Measurements from ENCODE around the gene DNAH2.

The DNAH2 gene

GRCh38 chr17:7720125-7720524 lies 2.6 kb downstream of the DNAH2 start:
- no peak for DNase-seq (ENCODE audit: low read depth in 2 of 2)

DNA sequence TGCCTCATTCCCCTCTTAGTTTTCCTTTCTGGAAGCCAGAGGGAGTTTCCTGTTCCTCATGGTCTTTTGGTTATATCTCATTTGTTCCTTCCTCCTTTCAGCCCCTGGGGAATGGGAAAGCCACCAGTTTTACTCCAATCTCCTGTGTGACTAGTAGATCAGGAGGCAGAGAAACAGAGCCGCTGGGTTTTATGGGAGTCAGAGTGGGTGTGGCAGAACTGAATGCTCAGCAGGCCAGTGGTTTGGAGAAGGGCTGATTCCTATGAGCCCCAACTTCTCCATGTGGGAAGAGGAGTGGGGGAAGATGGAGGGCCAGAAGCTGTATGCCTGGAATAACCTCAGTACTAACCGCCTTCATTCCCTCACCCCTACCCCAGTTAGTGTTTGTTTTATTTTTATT lies 4.1 kb downstream of the DNAH2 start:
- DNase-seq (ENCODE audit: low read depth in 2 of 2): no peak

DNA sequence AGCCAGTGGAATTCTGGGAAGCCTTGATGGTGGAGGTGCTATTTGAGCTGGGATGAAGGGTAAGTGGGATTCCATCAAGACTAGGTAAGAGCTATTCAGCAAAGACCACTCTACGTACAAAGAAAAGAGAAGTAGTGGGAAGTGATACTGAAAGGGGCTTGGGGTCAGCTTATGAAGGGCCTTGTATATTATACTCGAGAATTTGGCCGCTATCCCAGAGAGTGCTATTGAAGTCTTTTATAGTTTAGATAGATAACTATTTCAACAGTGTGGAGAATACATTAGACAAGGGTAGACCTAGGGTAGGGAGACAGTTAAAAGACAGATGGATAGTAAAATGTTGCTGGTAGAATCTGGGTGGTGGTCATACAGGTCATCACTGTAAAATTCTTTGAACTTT lies 10.3 kb downstream of the DNAH2 start:
- no peak for DNase-seq (ENCODE audit: low read depth in 2 of 2)

GRCh38 chr17:7729816-7730215 lies 12.3 kb downstream of the DNAH2 start:
- no peak for DNase-seq (ENCODE audit: low read depth in 2 of 2)

DNA sequence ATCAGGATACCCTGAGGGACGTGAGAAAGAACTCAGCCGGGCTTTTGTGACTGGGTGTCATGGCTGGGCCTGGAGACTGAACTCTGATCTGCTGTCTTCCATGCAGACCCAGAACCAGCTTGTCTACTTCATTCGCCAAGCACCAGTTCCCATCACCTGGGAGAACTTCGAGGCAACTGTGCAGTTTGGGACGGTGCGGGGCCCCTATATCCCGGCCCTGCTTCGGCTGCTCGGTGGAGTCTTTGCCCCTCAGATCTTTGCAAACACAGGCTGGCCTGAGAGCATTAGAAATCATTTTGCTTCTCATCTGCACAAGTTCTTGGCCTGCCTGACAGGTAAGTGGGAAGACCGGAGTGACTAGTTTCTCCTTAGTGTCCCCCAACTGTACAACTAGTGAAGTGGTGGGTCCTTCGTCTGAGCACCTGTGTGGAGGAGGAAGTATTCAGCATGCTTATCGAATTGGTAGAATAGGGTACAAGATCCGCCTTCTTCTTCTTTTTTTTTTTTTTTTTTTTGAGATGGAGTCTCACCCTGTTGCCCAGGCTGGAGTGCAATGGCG lies 15.5 kb downstream of the DNAH2 start:
- no peak for DNase-seq (ENCODE audit: low read depth in 2 of 2)

DNA sequence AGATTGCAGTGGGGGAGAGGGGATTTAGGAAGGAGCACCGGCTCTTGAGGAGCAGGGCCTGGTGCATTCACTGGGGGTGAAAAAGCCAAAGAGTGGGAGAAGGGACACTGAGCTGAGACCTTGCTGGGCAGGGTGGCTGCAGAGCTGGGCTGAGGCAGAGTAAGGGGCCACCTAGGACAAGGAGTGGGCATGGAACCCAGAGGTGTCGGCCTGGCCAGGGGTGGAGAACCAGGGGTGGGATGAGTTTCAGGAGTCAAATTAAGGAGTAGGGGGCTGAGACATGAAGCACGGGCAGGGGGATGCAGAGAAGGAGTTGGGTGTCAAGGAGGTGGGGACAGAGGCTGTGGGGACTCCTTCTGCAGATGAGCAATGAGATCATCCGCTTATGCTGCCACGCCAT lies 20.1 kb downstream of the DNAH2 start:
- DNase-seq (ENCODE audit: low read depth in 2 of 2): no peak

GRCh38 chr17:7739746-7740145 lies 22.2 kb downstream of the DNAH2 start:
- DNase-seq (ENCODE audit: low read depth in 2 of 2): no peak

DNA sequence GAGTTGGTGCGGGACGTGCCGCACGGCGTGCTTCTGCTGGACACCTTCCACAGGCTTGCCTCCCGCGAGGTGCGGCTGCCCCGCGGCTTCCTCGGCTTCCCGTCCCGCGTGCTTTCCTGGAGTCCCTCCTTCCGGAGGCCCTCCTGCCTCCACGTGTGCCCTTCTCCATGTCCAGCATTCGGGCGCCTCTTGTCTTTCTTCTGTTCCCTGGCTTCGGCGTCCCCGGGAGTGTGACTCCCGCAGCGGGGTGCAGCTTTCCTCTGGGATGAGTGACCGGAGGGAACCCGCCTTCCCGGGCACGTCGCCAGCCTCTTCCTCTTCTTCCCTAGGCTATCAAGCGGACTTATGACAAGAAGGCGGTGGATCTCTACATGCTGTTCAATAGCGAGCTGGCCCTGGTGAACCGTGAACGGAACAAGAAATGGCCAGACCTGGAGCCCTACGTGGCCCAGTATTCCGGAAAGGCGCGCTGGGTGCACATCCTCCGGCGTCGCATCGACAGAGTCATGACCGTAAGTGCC lies 23.0 kb downstream of the DNAH2 start:
- no peak for DNase-seq (ENCODE audit: low read depth in 2 of 2)

DNA sequence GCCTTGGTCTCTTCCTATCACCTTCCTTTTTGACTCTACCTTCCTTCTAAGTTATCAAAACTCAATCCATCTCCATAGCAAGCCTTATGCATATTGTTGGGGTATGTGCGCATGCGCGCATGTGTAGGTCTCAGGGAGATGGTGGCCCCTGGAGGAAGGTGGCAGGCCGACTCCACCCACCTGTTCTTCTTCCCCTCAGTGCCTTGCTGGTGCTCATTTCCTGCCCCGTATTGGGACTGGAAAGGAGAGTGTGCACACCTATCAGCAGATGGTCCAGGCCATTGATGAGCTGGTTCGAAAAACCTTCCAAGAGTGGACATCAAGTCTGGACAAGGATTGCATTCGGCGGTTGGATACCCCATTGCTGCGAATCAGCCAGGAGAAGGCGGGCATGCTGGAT lies 25.2 kb downstream of the DNAH2 start:
- no peak for DNase-seq (ENCODE audit: low read depth in 2 of 2)

DNA sequence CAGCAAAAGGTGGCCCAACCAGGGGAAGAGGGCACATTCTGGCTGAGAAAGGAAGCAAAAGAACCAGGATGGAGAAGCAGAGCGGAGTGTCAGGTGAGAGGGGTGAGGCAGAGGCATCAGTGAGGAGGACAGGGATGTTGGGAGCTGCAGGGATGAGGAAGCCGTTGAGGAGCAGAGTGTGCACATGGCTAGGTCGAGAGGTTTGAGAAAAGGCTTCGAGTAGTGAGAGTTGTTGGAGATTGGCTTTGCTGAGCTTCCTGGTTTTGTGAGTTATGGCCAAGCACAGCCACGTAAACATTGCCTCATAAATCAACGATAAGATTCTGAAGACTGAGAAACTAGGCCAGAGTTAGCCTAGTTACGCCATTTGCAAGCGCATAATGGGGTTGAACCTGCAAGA lies 26.9 kb downstream of the DNAH2 start:
- DNase-seq (ENCODE audit: low read depth in 2 of 2): no peak

DNA sequence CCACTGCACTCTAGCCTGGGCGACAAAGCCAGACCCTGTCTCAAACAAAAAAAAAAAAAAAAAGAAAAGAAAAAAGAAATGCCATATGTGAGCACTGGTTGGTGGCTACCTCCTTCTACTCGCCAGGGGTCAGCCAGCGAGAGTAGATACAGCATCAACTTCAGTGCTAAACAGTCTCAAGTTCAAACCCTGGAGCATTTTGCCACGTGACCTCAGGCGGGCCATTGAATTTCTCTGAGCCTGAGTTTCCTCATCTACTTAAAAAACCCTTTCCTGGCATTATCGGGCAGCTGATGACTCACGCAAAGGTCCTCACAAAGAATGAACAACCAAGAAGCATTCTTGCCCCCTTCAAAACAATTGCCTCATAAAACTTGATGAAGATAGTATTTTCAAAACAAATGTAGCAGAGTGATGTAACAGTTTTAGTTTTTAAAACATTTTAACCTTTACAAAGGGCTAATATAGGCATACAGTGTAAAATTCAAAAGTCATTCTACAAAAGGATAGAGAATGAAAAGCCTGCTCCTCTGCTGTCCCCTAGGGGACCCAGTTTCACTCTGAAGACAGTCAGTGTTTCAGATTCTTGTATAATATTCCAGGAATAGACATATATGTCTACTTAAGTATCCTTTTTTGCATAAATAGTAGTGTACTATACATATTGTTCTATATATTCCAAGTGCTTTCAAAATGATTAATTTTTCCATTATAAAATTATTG lies 28.4 kb downstream of the DNAH2 start:
- DNase-seq (ENCODE audit: low read depth in 2 of 2): no peak

DNA sequence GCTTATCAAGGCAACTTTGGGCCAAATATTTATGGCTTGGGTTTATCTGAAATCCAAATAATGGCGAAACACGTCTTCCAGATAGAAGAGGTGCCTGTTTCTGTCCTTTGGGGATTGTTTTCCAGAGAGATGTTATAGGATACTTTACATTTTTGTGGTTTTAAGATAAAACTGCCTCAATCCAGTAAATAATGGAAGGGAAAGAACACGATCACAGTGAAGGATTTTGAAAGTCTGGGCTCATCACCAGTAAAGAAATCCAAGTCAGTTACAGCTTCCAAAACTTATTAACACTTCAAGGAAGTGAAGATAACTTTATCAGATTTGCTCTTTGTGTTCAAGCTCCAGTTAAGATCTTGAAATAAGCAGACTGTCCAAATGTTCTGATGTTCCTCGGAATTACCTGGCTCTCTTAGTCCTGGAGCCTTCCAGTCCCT lies 30.1 kb downstream of the DNAH2 start:
- no peak for DNase-seq (ENCODE audit: low read depth in 2 of 2)

GRCh38 chr17:7748076-7748775 lies 30.7 kb downstream of the DNAH2 start:
- no peak for DNase-seq (ENCODE audit: low read depth in 2 of 2)

DNA sequence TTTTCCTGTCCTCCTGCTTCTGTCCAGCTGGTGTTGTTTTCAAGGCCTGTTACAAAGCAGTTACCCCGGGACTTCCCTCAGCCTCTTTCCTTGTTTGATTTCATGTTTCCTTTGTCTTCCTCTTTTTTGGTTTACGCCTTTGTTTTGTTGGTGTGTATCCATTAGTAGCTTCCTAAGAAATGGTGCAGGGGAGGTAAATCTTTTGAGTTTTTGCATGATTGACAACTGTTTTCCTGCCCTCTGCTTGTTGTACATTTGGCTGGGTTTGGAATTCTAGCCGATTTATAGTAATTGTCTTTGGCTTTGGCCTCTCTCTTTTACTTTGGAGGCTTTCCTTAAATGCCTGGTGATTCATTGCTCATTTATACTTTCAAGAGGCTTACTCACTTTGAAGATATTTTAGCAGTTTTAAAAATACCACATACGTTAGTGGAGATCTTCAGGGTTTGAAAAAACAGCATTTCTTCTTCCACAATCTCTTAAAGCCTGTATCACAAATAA lies 32.8 kb downstream of the DNAH2 start:
- no peak for DNase-seq (ENCODE audit: low read depth in 2 of 2)

GRCh38 chr17:7754656-7755055 lies 37.1 kb downstream of the DNAH2 start:
- no peak for DNase-seq (ENCODE audit: low read depth in 2 of 2)

- no peak for DNase-seq (ENCODE audit: low read depth in 2 of 2)
Measured at GRCh38 chr17:7755095-7755890, 37.7 kb downstream of the DNAH2 start.

DNA sequence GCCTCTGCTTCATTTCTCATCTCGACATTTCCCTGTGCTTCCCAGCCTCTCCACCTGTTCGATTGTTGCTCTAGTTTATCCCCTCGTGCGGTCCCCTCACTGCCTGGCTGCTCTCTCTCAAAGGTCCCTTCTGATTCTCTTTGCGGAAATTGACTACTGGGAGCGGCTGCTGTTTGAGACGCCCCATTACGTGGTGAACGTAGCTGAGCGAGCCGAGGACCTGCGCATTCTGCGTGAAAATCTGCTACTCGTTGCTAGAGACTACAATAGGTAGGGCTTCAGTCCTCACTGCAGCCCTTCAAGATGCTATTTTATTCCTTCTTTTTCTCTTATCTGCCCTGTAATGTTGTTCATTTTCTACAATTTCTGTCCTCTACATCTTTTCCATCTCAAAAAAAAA lies 39.4 kb downstream of the DNAH2 start:
- DNase-seq (ENCODE audit: low read depth in 2 of 2): no peak

GRCh38 chr17:7763919-7764318 lies 46.4 kb downstream of the DNAH2 start:
- no peak for DNase-seq (ENCODE audit: low read depth in 2 of 2)

DNA sequence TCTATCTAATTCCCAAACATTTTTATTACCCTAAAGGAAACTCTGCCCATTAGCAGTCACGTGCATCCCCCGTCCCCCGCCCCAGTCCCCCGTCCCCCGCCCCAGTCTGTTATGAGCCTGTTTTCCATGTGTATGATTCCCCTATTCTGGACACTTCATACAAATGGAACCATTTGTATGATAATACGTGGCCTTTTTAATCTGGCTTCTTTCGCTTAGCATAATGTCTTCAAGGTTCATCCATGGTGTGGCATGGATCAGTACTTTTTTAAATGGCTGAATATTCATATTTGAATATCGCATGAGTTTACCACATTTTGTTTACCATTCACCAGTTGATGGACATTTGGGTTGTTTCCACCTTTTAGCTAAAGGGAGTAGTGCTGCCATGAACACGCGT lies 49.5 kb downstream of the DNAH2 start:
- no peak for DNase-seq (ENCODE audit: low read depth in 2 of 2)

- DNase-seq (ENCODE audit: low read depth in 2 of 2): no peak
Measured at GRCh38 chr17:7767405-7768021, 50.0 kb downstream of the DNAH2 start.

GRCh38 chr17:7769854-7770253 lies 52.3 kb downstream of the DNAH2 start:
- DNase-seq (ENCODE audit: low read depth in 2 of 2): no peak
